ENCODE data around the gene NPIPA7. TPM values are rescaled to one million over a fixed set of nuclear protein-coding genes. Genes with fewer than 3 reads are reported as not detected.

Gene NPIPA7
- total RNA-seq, 4 donors from 2014 or later, result 2.7 to 3.0 TPM; not detected in 2

Small RNAs within 50 kb of the gene (small RNA-seq; reads per million reads assigned to genes)
- gene AC138969.3 (0 reads per million in 4 donors), gene MIR6511A3 (0 reads per million in 4 donors), gene MIR6770-2 (0 reads per million in 4 donors)

Other genes with a start within 250 kb of the NPIPA7 start
- 1 to 10 TPM in 1 of 4 donors, under 1 TPM in 3; 0.93 to 1.0 (median 0.94) TPM for gene ABCC6, start 155.6 kb upstream of the NPIPA7 start, total RNA-seq
- gene NOMO3, start 146.6 kb upstream of the NPIPA7 start, total RNA-seq, result 10 to 100 TPM; 11.3 to 50.4 (median 29.1) TPM

All from gastroesophageal sphincter (tissue), 4 donors.